GM12878 (cell line): ENCODE measurements around the gene PRLH. TPM values are rescaled to one million over a fixed set of nuclear protein-coding genes. Genes with fewer than 3 reads are reported as not detected.

Experiments
- ATAC-seq: fragments of 200-7000 bp; cut with Tn5 transposase; 3 replicates; pipeline ENCODE4 v1.9.1; 2020; ENCODE audit warnings: mild to moderate bottlenecking, moderate library complexity
- BruUV-seq: library from RNA; stranded (reverse); fragments of 400-500 nt; replicated peaks from 2 replicates; lab custom pipeline; 2021; lab: Mats Ljungman, UMichigan
- CTCF ChIA-PET: fragments of 300-600 bp; sonication (Branson Sonifier 250); formaldehyde crosslinking; extraction: SDS; loops from one replicate; lab custom pipeline; 2021; ENCODE audit warnings: inconsistent platforms; lab: Yijun Ruan, JAX
- POLR2A ChIA-PET: fragments of 350-600 bp; formaldehyde crosslinking; extraction: SDS; loops from one replicate; lab custom pipeline; 2021; ENCODE audit warnings: inconsistent platforms; lab: Charles Lee
- RAD21 ChIA-PET: fragments of 300-600 bp; sonication (Branson Sonifier 250); formaldehyde crosslinking; loops from one replicate; lab custom pipeline; 2023; ENCODE audit warnings: antibody characterized with exemption; ENCODE audit not compliant: unreplicated experiment; lab: Charles Lee
- SMC1A ChIA-PET: fragments of 300-600 bp; sonication (Branson Sonifier 250); formaldehyde crosslinking; loops from one replicate; lab custom pipeline; 2023; ENCODE audit not compliant: unreplicated experiment, uncharacterized antibody; lab: Charles Lee
- DNase-seq: peaks from one replicate; pipeline ENCODE4 v3.0.0-alpha.2; 2011; ENCODE audit warnings: low read depth, low spot score
- FAIRE-seq: peaks from 3 replicates; lab custom pipeline; 2011; peaks lifted over from hg19 to GRCh38; lab: Jason Lieb, UNC
- H2AFZ ChIP-seq: 2 replicates; pipeline ENCODE4 v1.6.0; 2011; ENCODE audit warnings: low read depth, low read length, control low read depth; ENCODE audit not compliant: control insufficient read depth
- H3K27ac ChIP-seq: 2 replicates; pipeline ENCODE4 v1.5.1; 2011; ENCODE audit warnings: control low read depth; ENCODE audit not compliant: control insufficient read depth, insufficient read depth
- H3K27me3 ChIP-seq, 2 experiments: replicated peaks in 1 of 2; 2 replicates each; pipeline versions ENCODE4 v1.6.0 to v1.6.1; 2011; ENCODE audit warnings: low read length in 1 of 2; ENCODE audit not compliant: control insufficient read depth in 2 of 2, insufficient read depth in 2 of 2
- H3K36me3 ChIP-seq, 2 experiments: 2 replicates each; pipeline ENCODE4 v1.5.1; 2011; ENCODE audit warnings: low read length in 1 of 2; ENCODE audit not compliant: control insufficient read depth in 2 of 2, insufficient read depth in 2 of 2
- H3K4me1 ChIP-seq: 2 replicates; pipeline ENCODE4 v1.6.1; 2011; ENCODE audit warnings: mild to moderate bottlenecking, low read length, moderate library complexity, mixed read lengths; ENCODE audit not compliant: control insufficient read depth, insufficient read depth
- H3K4me2 ChIP-seq: 2 replicates; pipeline ENCODE4 v1.6.0; 2011; ENCODE audit warnings: control low read depth; ENCODE audit not compliant: control insufficient read depth, insufficient read depth
- H3K4me3 ChIP-seq: fragments of 200-600 bp; sonication (generic); 2 replicates; pipeline ENCODE4 v1.5.1; 2016
- H3K79me2 ChIP-seq: 2 replicates; pipeline ENCODE4 v1.6.0; 2011; ENCODE audit warnings: low read length; ENCODE audit not compliant: control insufficient read depth, insufficient read depth
- H3K9ac ChIP-seq: 2 replicates; pipeline ENCODE4 v1.8.0; 2011; ENCODE audit warnings: low read length, control low read depth, mixed read lengths; ENCODE audit not compliant: control insufficient read depth, insufficient read depth
- H3K9me3 ChIP-seq: replicated peaks from 3 replicates; pipeline ENCODE4 v1.5.1; 2011; ENCODE audit warnings: mild to moderate bottlenecking, low read length; ENCODE audit not compliant: control insufficient read depth, insufficient read depth
- H4K20me1 ChIP-seq: 2 replicates; pipeline ENCODE4 v1.6.0; 2011; ENCODE audit not compliant: control insufficient read depth, insufficient read depth
- BRCA1 ChIP-seq: IDR thresholded peaks from 2 replicates; pipeline ENCODE4 v1.6.1; 2011; ENCODE audit warnings: low read depth, low read length, improper control_type of control experiment
- CBX3 ChIP-seq: fragments of 200-600 bp; sonication (generic); IDR thresholded peaks from 2 replicates; pipeline ENCODE4 v1.6.1; 2016; ENCODE audit warnings: low read depth, borderline replicate concordance
- CHD1 ChIP-seq: IDR thresholded peaks from 2 replicates; pipeline ENCODE4 v1.6.1; 2012; ENCODE audit warnings: low read depth, low read length, improper control_type of control experiment
- ETV6 ChIP-seq, 2 experiments: fragments of 450-650 bp in 1 of 2; IDR thresholded peaks in 1 of 2; conservative IDR thresholded peaks in 1 of 2; 2 replicates each; pipeline ENCODE4 v1.6.1; 2014; ENCODE audit warnings: antibody characterized with exemption in 1 of 2, borderline replicate concordance in 1 of 2, low read depth in 1 of 2, mild to moderate bottlenecking in 1 of 2, moderate library complexity in 1 of 2
- LARP7 ChIP-seq: fragments of 450-650 bp; IDR thresholded peaks from 2 replicates; pipeline ENCODE4 v1.6.1; 2017; ENCODE audit warnings: mild to moderate bottlenecking
- MTA3 ChIP-seq: IDR thresholded peaks from 2 replicates; pipeline ENCODE4 v1.6.1; 2012; ENCODE audit warnings: low read length, inconsistent platforms, borderline replicate concordance
- MYB ChIP-seq: fragments of 150-350 bp; IDR thresholded peaks from 2 replicates; pipeline ENCODE4 v1.6.1; 2014; ENCODE audit warnings: mild to moderate bottlenecking, low read depth, low read length, borderline replicate concordance
- PAX5 ChIP-seq: IDR thresholded peaks from 2 replicates; pipeline ENCODE4 v1.6.1; 2011; ENCODE audit warnings: low read depth, low read length, borderline replicate concordance
- POLR2A ChIP-seq: IDR thresholded peaks from 2 replicates; pipeline ENCODE4 v1.6.1; 2011; ENCODE audit warnings: low read depth, mild to moderate bottlenecking, low read length
- POU2F2 ChIP-seq: IDR thresholded peaks from 3 replicates; pipeline ENCODE4 v1.6.1; 2011; ENCODE audit warnings: low read depth, mild to moderate bottlenecking, low read length, borderline replicate concordance
- RCOR1 ChIP-seq: conservative IDR thresholded peaks from 2 replicates; pipeline ENCODE4 v1.6.1; 2012; ENCODE audit warnings: low read depth, low read length, improper control_type of control experiment
- SREBF1 ChIP-seq: IDR thresholded peaks from 2 replicates; pipeline ENCODE4 v1.6.1; 2012; ENCODE audit warnings: mild to moderate bottlenecking, low read length
- SUZ12 ChIP-seq: fragments of 200-600 bp; sonication (generic); IDR thresholded peaks from one replicate; pipeline ENCODE4 v1.6.1; 2018; ENCODE audit warnings: antibody characterized with exemption, mild to moderate bottlenecking; ENCODE audit not compliant: unreplicated experiment
- TBL1XR1 ChIP-seq: IDR thresholded peaks from 2 replicates; pipeline ENCODE4 v1.6.1; 2012; ENCODE audit warnings: low read depth, low read length, improper control_type of control experiment
- YY1 ChIP-seq: IDR thresholded peaks from 2 replicates; pipeline ENCODE4 v1.6.1; 2011; ENCODE audit warnings: low read depth, mild to moderate bottlenecking, low read length
- ZSCAN29 ChIP-seq: fragments of 450-650 bp; IDR thresholded peaks from 2 replicates; pipeline ENCODE4 v1.6.1; 2017; ENCODE audit warnings: mild to moderate bottlenecking, moderate library complexity
- in situ Hi-C: fragments of 300-500 bp; cut with MboI; formaldehyde crosslinking; loops from 9 replicates; pipeline ENCODE4 v1.14.3; 2018; ENCODE audit warnings: mixed read lengths
- intact Hi-C: fragments of 100-400 bp; cut with micrococcal nuclease; formaldehyde crosslinking; loops from one replicate; pipeline ENCODE4 v1.14.2; 2022; ENCODE audit not compliant: unreplicated experiment
- polyA plus RNA-seq, 11 experiments: library from polyadenylated mRNA; depleted of rRNA in 4 of 11; unstranded in 6 of 11; stranded (reverse) in 5 of 11; fragments of >200 nt; fragmentation: Nextera tagmentation in 4 of 11; fragmentation: Illumina TruSeq in 1 of 11; extraction: Ambion mirVana in 4 of 11; extraction: Trizol in 1 of 11; gene quantifications; 1 replicate in 1 of 11; 2 replicates in 10 of 11; pipeline versions ENCODE4 v1.2.1 to v1.2.3, GENCODE V29; 2011 to 2016; ENCODE audit warnings: inconsistent platforms in 2 of 11, missing spikeins in 2 of 11, low read depth in 1 of 11
- total RNA-seq, 4 experiments: library from RNA; depleted of rRNA in 3 of 4; stranded (reverse); fragments of >200 nt in 3 of 4; fragmentation: Illumina TruSeq in 1 of 4; extraction: Trizol in 1 of 4; gene quantifications; 2 replicates each; pipeline versions ENCODE4 v1.2.1 to v1.2.3, GENCODE V29; 2013 to 2021
- TF ChIP-seq, protein P1 (sequence below): fragments of 150-350 bp; IDR thresholded peaks from 2 replicates; pipeline ENCODE4 v1.6.1; 2014; ENCODE audit warnings: mild to moderate bottlenecking, low read depth, low read length
- TF ChIP-seq, protein P2 (sequence below): fragments of 450-650 bp; formaldehyde crosslinking; IDR thresholded peaks from 2 replicates; pipeline ENCODE4 v1.4.0; 2020; ENCODE audit warnings: mild to moderate bottlenecking, moderate library complexity
- TF ChIP-seq, protein P3 (sequence below): fragments of 450-650 bp; IDR thresholded peaks from 2 replicates; pipeline ENCODE4 v1.6.1; 2017; ENCODE audit warnings: mild to moderate bottlenecking, low read depth, inconsistent platforms; ENCODE audit not compliant: poor library complexity, severe bottlenecking

Gene PRLH
- total and polyA plus RNA-seq, 10 of the 15 experiments (the other 5 are each of a cell fraction or from before 2014, with no cell fraction given): not detected

DNA sequence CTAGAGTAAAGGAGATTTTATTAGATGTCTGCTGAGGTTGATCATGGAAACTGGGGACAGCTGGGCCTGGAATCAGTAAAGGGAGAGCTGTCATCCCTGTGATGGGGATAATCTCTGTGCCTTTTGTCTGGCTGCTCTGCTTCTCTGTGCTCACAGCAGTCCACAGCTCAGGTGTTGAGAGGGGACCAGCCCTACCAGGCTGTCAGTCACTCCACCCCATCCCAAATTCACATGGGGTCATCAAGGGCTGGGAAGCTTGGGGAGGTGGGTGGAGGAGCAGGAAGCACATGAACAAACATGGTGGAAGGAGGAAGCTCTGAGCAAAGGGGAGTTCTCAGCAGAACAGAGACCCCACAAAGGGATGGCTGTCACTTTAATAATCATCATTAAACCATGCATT, 47.3 kb downstream of the PRLH start:
- DNase-seq (no peak), ATAC-seq (no peak), FAIRE-seq (no peak)
- H3K4me2 ChIP-seq: no peak overlapping the region
- no peak overlapping the region for H2AFZ ChIP-seq
- ChIA-PET SMC1A (interaction anchor here (1.1 to 1.5 kb wide), 3 partner anchors 10 to 41 kb away, joined by 3 to 4 read pairs (median 4); no protein-coding TSS in a partner anchor), RAD21 (interaction anchor here (1.0 to 1.4 kb wide), 3 partner anchors 11 to 80 kb away, joined by 3 to 7 read pairs (median 3); no protein-coding TSS in a partner anchor), CTCF (interaction anchor here (0.8 to 1.1 kb wide), 3 partner anchors 12 to 60 kb away, joined by 3 to 4 read pairs (median 3); no protein-coding TSS in a partner anchor), POLR2A (no interaction called here)
- H3K27me3 ChIP-seq: no peaks in the 10 kb centered on the region
- no peak overlapping the region for H3K27ac ChIP-seq
- no peaks in the 10 kb centered on the region; the same call in 2 of the 3 replicates for H3K9me3 ChIP-seq
- H3K79me2 ChIP-seq: no peaks in the 10 kb centered on the region
- H3K36me3 ChIP-seq: no peaks in the 10 kb centered on the region
- H3K4me3 ChIP-seq: no peak overlapping the region
- no peaks in the 10 kb centered on the region; the same call in 1 of the 2 replicates for H4K20me1 ChIP-seq
- in situ Hi-C loops: no loop called here
- TF ChIP-seq, protein P1, sequence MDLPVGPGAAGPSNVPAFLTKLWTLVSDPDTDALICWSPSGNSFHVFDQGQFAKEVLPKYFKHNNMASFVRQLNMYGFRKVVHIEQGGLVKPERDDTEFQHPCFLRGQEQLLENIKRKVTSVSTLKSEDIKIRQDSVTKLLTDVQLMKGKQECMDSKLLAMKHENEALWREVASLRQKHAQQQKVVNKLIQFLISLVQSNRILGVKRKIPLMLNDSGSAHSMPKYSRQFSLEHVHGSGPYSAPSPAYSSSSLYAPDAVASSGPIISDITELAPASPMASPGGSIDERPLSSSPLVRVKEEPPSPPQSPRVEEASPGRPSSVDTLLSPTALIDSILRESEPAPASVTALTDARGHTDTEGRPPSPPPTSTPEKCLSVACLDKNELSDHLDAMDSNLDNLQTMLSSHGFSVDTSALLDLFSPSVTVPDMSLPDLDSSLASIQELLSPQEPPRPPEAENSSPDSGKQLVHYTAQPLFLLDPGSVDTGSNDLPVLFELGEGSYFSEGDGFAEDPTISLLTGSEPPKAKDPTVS: no peak
- TF ChIP-seq CBX3: no peak
- TF ChIP-seq, protein P2, sequence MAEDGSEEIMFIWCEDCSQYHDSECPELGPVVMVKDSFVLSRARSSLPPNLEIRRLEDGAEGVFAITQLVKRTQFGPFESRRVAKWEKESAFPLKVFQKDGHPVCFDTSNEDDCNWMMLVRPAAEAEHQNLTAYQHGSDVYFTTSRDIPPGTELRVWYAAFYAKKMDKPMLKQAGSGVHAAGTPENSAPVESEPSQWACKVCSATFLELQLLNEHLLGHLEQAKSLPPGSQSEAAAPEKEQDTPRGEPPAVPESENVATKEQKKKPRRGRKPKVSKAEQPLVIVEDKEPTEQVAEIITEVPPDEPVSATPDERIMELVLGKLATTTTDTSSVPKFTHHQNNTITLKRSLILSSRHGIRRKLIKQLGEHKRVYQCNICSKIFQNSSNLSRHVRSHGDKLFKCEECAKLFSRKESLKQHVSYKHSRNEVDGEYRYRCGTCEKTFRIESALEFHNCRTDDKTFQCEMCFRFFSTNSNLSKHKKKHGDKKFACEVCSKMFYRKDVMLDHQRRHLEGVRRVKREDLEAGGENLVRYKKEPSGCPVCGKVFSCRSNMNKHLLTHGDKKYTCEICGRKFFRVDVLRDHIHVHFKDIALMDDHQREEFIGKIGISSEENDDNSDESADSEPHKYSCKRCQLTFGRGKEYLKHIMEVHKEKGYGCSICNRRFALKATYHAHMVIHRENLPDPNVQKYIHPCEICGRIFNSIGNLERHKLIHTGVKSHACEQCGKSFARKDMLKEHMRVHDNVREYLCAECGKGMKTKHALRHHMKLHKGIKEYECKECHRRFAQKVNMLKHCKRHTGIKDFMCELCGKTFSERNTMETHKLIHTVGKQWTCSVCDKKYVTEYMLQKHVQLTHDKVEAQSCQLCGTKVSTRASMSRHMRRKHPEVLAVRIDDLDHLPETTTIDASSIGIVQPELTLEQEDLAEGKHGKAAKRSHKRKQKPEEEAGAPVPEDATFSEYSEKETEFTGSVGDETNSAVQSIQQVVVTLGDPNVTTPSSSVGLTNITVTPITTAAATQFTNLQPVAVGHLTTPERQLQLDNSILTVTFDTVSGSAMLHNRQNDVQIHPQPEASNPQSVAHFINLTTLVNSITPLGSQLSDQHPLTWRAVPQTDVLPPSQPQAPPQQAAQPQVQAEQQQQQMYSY (CRISPR knock-in tag): no peak
- TF ChIP-seq MYB: no peak
- no peak for TF ChIP-seq CHD1
- no peak for TF ChIP-seq YY1
- TF ChIP-seq TBL1XR1: no peak
- no peak for TF ChIP-seq RCOR1
- TF ChIP-seq PAX5: no peak
- no peak for TF ChIP-seq SREBF1
- TF ChIP-seq ETV6 (conservative IDR thresholded peaks at IDR 0.05 in 1 of 2, IDR thresholded peaks at IDR 0.05 in 1 of 2; ENCODE audit: borderline replicate concordance in 1 of 2, low read depth in 1 of 2): no peak
- no peak for TF ChIP-seq SUZ12
- TF ChIP-seq POU2F2: no peak
- TF ChIP-seq BRCA1: no peak
- no peak for TF ChIP-seq MTA3
- no peak for TF ChIP-seq LARP7
- no peak for TF ChIP-seq POLR2A
- TF ChIP-seq ZSCAN29: no peak
- TF ChIP-seq, protein P3, sequence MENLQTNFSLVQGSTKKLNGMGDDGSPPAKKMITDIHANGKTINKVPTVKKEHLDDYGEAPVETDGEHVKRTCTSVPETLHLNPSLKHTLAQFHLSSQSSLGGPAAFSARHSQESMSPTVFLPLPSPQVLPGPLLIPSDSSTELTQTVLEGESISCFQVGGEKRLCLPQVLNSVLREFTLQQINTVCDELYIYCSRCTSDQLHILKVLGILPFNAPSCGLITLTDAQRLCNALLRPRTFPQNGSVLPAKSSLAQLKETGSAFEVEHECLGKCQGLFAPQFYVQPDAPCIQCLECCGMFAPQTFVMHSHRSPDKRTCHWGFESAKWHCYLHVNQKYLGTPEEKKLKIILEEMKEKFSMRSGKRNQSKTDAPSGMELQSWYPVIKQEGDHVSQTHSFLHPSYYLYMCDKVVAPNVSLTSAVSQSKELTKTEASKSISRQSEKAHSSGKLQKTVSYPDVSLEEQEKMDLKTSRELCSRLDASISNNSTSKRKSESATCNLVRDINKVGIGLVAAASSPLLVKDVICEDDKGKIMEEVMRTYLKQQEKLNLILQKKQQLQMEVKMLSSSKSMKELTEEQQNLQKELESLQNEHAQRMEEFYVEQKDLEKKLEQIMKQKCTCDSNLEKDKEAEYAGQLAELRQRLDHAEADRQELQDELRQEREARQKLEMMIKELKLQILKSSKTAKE: no peak
- peaks cover 3% of the 10 kb centered on the region; the same call in 1 of the 2 replicates for H3K4me1 ChIP-seq
- BruUV-seq: no TSS peak
- H3K9ac ChIP-seq: no peak overlapping the region
- intact Hi-C loops: no loop called here
